WERI-Rb-1 (cell line): Measurements from ENCODE around the gene FADS1.

Experiments used
- DNase-seq: peaks from one replicate; pipeline ENCODE4 v3.0.0-alpha.2; 2020
- H3K27ac ChIP-seq: fragments of 250-450 bp; sonication (Bioruptor Pico); 2 replicates; pipeline ENCODE4 v1.5.1; 2020; ENCODE audit warnings: mild to moderate bottlenecking, moderate library complexity
- H3K27me3 ChIP-seq: fragments of 250-450 bp; sonication (Bioruptor Pico); 2 replicates; pipeline ENCODE4 v1.5.1; 2021; ENCODE audit warnings: mild to moderate bottlenecking, low read depth, moderate library complexity; ENCODE audit not compliant: insufficient read depth, severe bottlenecking
- H3K36me3 ChIP-seq: fragments of 250-450 bp; sonication (Bioruptor Pico); 2 replicates; pipeline ENCODE4 v1.5.1; 2020; ENCODE audit warnings: mild to moderate bottlenecking, moderate library complexity
- H3K4me3 ChIP-seq: 2 replicates; pipeline ENCODE4 v1.5.1; 2011; ENCODE audit warnings: low read depth, mild to moderate bottlenecking, control low read depth, low read length
- H3K9me3 ChIP-seq: fragments of 250-450 bp; sonication (Bioruptor Pico); 2 replicates; pipeline ENCODE4 v1.5.1; 2021; ENCODE audit warnings: mild to moderate bottlenecking, moderate library complexity; ENCODE audit not compliant: severe bottlenecking
- CTCF ChIP-seq: IDR thresholded peaks from 2 replicates; pipeline ENCODE4 v1.5.1; 2011; ENCODE audit warnings: low read depth, mild to moderate bottlenecking, control low read depth, inconsistent platforms, low read length

Gene FADS1

GRCh38 chr11:61752117-61752924 lies 64.5 kb downstream of the FADS1 start, which contains the start of gene MYRF:
Gene MYRF (plus strand): TSS chr11:61752636. CDS start chr11:61752745, 109 bp downstream.
- H3K36me3 ChIP-seq: no peaks in the 10 kb centered on the region
- no peak within 1 kb of the TSS for H3K27ac ChIP-seq
- peak; percentile 52 for DNase-seq
- peak; percentile 80 for TF ChIP-seq CTCF
- peak within 1 kb of the TSS; percentile 51 for H3K4me3 ChIP-seq
- peaks cover 4% of the 10 kb centered on the region for H3K27me3 ChIP-seq
- H3K9me3 ChIP-seq: no peaks in the 10 kb centered on the region

- no peak for DNase-seq
- Histone ChIP-seq H3K36me3 (no peaks in the 10 kb centered on the region), H3K4me3 (no peak overlapping the region), H3K27ac (no peak overlapping the region), H3K9me3 (no peaks in the 10 kb centered on the region), H3K27me3 (peaks cover 4% of the 10 kb centered on the region)
- no peak for TF ChIP-seq CTCF
These were observed 65.4 kb downstream of the FADS1 start for GRCh38 chr11:61751384-61751783.

- H3K9me3 ChIP-seq: no peaks in the 10 kb centered on the region
- DNase-seq: no peak
- peaks cover 4% of the 10 kb centered on the region for H3K27me3 ChIP-seq
- no peak overlapping the region for H3K4me3 ChIP-seq
- H3K36me3 ChIP-seq: no peaks in the 10 kb centered on the region
- TF ChIP-seq CTCF: no peak
- no peak overlapping the region for H3K27ac ChIP-seq
These were observed 66.1 kb downstream of the FADS1 start for GRCh38 chr11:61750631-61751273.
